PC-9 (cell line): ENCODE measurements around the gene EIF4G3.
"Not testable (repeated sequence)": the region's sequence is repeated elsewhere in the genome, so short reads cannot be mapped to it uniquely, and the experiment has no call there.

Experiments
- EZH2 ChIP-seq: fragments of 200-600 bp; sonication (generic); IDR thresholded peaks from 2 replicates; pipeline ENCODE4 v1.8.0; 2017; ENCODE audit warnings: antibody characterized with exemption, low read depth
- TF ChIP-seq, protein P1 (sequence below): fragments of 200-600 bp; sonication (generic); conservative IDR thresholded peaks from 2 replicates; pipeline ENCODE4 v1.6.1; 2017; ENCODE audit warnings: mixed run types, antibody characterized with exemption, mild to moderate bottlenecking, moderate library complexity

DNA sequence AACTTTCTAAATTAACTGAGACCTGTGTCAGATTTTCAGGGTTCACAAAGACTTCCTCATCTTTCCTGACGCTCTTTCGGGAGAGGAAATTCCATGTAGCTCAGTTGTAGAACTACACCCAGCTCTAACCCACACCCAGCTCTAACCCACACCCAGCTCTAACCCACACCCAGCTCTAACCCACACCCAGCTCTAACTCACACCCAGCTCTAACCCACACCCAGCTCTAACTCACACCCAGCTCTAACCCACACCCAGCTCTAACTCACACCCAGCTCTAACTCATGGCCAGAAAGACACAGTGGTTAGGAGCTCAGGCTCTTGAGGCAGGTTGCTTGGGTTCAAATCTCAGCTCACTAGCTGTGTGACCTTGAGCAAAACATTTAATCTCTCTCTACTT lies 14.1 kb upstream of the EIF4G3 start:
- TF ChIP-seq, protein P1, sequence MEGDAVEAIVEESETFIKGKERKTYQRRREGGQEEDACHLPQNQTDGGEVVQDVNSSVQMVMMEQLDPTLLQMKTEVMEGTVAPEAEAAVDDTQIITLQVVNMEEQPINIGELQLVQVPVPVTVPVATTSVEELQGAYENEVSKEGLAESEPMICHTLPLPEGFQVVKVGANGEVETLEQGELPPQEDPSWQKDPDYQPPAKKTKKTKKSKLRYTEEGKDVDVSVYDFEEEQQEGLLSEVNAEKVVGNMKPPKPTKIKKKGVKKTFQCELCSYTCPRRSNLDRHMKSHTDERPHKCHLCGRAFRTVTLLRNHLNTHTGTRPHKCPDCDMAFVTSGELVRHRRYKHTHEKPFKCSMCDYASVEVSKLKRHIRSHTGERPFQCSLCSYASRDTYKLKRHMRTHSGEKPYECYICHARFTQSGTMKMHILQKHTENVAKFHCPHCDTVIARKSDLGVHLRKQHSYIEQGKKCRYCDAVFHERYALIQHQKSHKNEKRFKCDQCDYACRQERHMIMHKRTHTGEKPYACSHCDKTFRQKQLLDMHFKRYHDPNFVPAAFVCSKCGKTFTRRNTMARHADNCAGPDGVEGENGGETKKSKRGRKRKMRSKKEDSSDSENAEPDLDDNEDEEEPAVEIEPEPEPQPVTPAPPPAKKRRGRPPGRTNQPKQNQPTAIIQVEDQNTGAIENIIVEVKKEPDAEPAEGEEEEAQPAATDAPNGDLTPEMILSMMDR, result not testable (repeated sequence)
- not testable (repeated sequence) for TF ChIP-seq EZH2
